GM18909 (cell line): ENCODE measurements around the gene RPL13A.

Experiments used
- ATAC-seq: cut with Tn5 transposase; IDR thresholded peaks from one replicate; pipeline ENCODE4 v1.9.1; 2021; ENCODE audit warnings: mild to moderate bottlenecking; ENCODE audit not compliant: unreplicated experiment, poor library complexity

Gene RPL13A

DNA sequence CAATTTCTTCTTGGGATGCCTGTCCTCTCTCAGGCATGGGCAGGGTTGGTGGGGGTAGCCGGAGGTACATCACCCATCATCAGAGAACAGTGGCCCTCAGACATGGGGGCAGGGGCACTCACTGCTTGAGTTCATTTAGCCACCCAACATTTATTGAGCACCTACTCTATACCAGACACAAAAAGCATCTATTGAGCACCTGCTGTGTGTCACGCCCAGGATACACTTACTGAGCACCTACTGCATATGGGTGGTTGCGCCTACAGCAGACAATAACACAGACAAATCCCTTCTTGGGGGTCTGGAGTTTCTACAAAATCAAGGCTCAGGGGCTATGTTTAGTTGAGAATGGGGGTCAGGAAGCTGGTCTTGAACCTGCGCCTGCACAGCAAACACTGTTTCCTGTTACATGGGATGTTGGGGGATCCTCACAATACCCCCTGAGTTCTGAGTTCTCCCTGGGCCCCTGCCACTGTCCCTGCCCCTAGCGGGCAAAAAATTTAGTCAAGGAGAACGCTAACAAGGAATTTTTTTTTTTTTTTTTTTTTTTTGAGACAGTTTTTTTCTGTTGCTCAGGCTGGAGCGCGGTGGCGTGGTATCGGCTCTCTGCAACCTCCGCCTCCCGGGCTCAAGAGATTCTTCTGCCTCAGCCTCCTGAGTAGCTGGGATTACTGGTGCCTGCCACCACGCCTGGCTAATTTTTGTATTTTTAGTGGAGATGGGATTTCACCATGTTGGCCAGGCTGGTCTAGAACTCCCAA is 52.0 kb downstream of the RPL13A start:
- ATAC-seq = no peak
